K562 (cell line): ENCODE results near the gene SLC6A6. TPM values are rescaled to one million over a fixed set of nuclear protein-coding genes. Genes with fewer than 3 reads are reported as not detected.
A peak's percentile ranks its signal among the peaks of the same experiment; 100 is the strongest.

ENCODE experiments used
- BDP1 ChIP-seq: IDR thresholded peaks from 3 replicates; pipeline ENCODE4 v1.6.1; 2011; ENCODE audit not compliant: insufficient read length, insufficient read depth
- EZH2 ChIP-seq: IDR thresholded peaks from 2 replicates; pipeline ENCODE4 v1.6.1; 2012; ENCODE audit warnings: low read depth, mild to moderate bottlenecking, inconsistent platforms, low read length, borderline replicate concordance
- GABPA ChIP-seq: fragments of 200-800 bp; sonication (Bioruptor generic); conservative IDR thresholded peaks from 2 replicates; pipeline ENCODE4 v1.6.1; 2016; ENCODE audit warnings: low read depth, missing genetic modification characterization, missing compliant biosample characterization
- GTF2F1 ChIP-seq: IDR thresholded peaks from 2 replicates; pipeline ENCODE4 v1.6.1; 2011; ENCODE audit warnings: low read depth, low read length, improper control_type of control experiment
- KLF16 ChIP-seq: IDR thresholded peaks from 2 replicates; pipeline ENCODE4 v1.6.1; 2016; ENCODE audit warnings: antibody characterized with exemption
- LARP7 ChIP-seq: fragments of 450-650 bp; IDR thresholded peaks from 2 replicates; pipeline ENCODE4 v1.6.1; 2016
- NCOA6 ChIP-seq: fragments of 450-650 bp; IDR thresholded peaks from 2 replicates; pipeline ENCODE4 v1.6.1; 2017; ENCODE audit warnings: mild to moderate bottlenecking
- NFATC3 ChIP-seq: fragments of 450-650 bp; IDR thresholded peaks from 2 replicates; pipeline ENCODE4 v1.6.1; 2017; ENCODE audit warnings: mild to moderate bottlenecking
- SAFB2 ChIP-seq: fragments of 200-400 bp; formaldehyde crosslinking; IDR thresholded peaks from 2 replicates; pipeline ENCODE4 v1.6.1; 2018; ENCODE audit warnings: borderline replicate concordance, low read length, low read depth, moderate library complexity; ENCODE audit not compliant: severe bottlenecking
- SAP30 ChIP-seq: fragments of 200-600 bp; sonication (generic); IDR thresholded peaks from 2 replicates; pipeline ENCODE4 v1.6.1; 2012; ENCODE audit warnings: borderline replicate concordance, low read depth, mild to moderate bottlenecking, moderate library complexity, low read length, control low read depth, inconsistent platforms; ENCODE audit not compliant: insufficient read depth, poor library complexity, severe bottlenecking
- SMAD3 ChIP-seq: fragments of 450-650 bp; formaldehyde crosslinking; conservative IDR thresholded peaks from 2 replicates; pipeline ENCODE4 v1.4.0; 2020; ENCODE audit warnings: mild to moderate bottlenecking
- SUPT5H ChIP-seq: fragments of 450-650 bp; IDR thresholded peaks from 2 replicates; pipeline ENCODE4 v1.6.1; 2016
- TFAM ChIP-seq: fragments of 250-450 bp; sonication (Bioruptor Pico); conservative IDR thresholded peaks from 2 replicates; pipeline ENCODE4 v1.5.0; 2021; ENCODE audit warnings: mild to moderate bottlenecking, moderate library complexity
- THRAP3 ChIP-seq: fragments of 450-650 bp; IDR thresholded peaks from 2 replicates; pipeline ENCODE4 v1.6.1; 2016; ENCODE audit warnings: mild to moderate bottlenecking, inconsistent platforms, borderline replicate concordance
- ZNF184 ChIP-seq: sonication (generic); formaldehyde crosslinking; IDR thresholded peaks from 2 replicates; pipeline ENCODE4 v1.5.0; 2020; ENCODE audit warnings: missing genetic modification reagents
- ZNF224 ChIP-seq: sonication (generic); formaldehyde crosslinking; IDR thresholded peaks from 2 replicates; pipeline ENCODE4 v1.8.0; 2022; ENCODE audit warnings: mild to moderate bottlenecking, missing genetic modification reagents
- ZNF263 ChIP-seq: sonication (generic); formaldehyde crosslinking; IDR thresholded peaks from 2 replicates; pipeline ENCODE4 v1.8.0; 2022; ENCODE audit warnings: mild to moderate bottlenecking, missing genetic modification reagents, borderline replicate concordance
- ZNF384 ChIP-seq: IDR thresholded peaks from 2 replicates; pipeline ENCODE4 v1.6.1; 2012; ENCODE audit warnings: low read depth, low read length, improper control_type of control experiment
- ZNF561 ChIP-seq: fragments of 450-650 bp; formaldehyde crosslinking; conservative IDR thresholded peaks from 2 replicates; pipeline ENCODE4 v1.4.0; 2020; ENCODE audit warnings: mild to moderate bottlenecking, moderate library complexity
- polyA plus RNA-seq, 8 experiments: library from polyadenylated mRNA; depleted of rRNA in 4 of 8; stranded (reverse) in 5 of 8; unstranded in 3 of 8; fragments of >200 nt; fragmentation: Nextera tagmentation in 2 of 8; fragmentation: Illumina TruSeq in 1 of 8; extraction: Ambion mirVana in 2 of 8; extraction: Trizol in 1 of 8; gene quantifications; 2 replicates each; pipeline versions ENCODE4 v1.2.1 to v1.2.3, GENCODE V29; 2011 to 2014; ENCODE audit warnings: inconsistent platforms in 1 of 8, missing spikeins in 1 of 8
- total RNA-seq, 7 experiments: library from RNA; depleted of rRNA in 6 of 7; stranded (reverse); fragments of >200 nt in 6 of 7; fragmentation: Illumina TruSeq in 2 of 7; extraction: Trizol in 2 of 7; gene quantifications; 2 replicates each; pipeline versions ENCODE4 v1.2.1 to v1.2.3, GENCODE V29; 2011 to 2021; ENCODE audit warnings: low replicate concordance in 1 of 7
- TF ChIP-seq, protein P1 (sequence below): sonication (generic); IDR thresholded peaks from 2 replicates; pipeline ENCODE4 v1.6.1; 2016
- TF ChIP-seq, protein P2 (sequence below): sonication (generic); formaldehyde crosslinking; IDR thresholded peaks from 2 replicates; pipeline ENCODE4 v1.8.1; 2023; ENCODE audit warnings: mild to moderate bottlenecking, missing genetic modification reagents
- TF ChIP-seq, protein P3 (sequence below): fragments of 450-650 bp; formaldehyde crosslinking; IDR thresholded peaks from 2 replicates; pipeline ENCODE4 v1.4.0; 2020; ENCODE audit warnings: mild to moderate bottlenecking
- TF ChIP-seq, protein P4 (sequence below): sonication (generic); formaldehyde crosslinking; IDR thresholded peaks from 2 replicates; pipeline ENCODE4 v1.8.1; 2023; ENCODE audit warnings: mild to moderate bottlenecking, missing genetic modification reagents, moderate library complexity

SLC6A6 gene
- total and polyA plus RNA-seq, 9 of the 15 experiments (the other 6 are each of a cell fraction or from before 2014, with no cell fraction given): 12.3 to 203 (median 93.2) TPM

DNA sequence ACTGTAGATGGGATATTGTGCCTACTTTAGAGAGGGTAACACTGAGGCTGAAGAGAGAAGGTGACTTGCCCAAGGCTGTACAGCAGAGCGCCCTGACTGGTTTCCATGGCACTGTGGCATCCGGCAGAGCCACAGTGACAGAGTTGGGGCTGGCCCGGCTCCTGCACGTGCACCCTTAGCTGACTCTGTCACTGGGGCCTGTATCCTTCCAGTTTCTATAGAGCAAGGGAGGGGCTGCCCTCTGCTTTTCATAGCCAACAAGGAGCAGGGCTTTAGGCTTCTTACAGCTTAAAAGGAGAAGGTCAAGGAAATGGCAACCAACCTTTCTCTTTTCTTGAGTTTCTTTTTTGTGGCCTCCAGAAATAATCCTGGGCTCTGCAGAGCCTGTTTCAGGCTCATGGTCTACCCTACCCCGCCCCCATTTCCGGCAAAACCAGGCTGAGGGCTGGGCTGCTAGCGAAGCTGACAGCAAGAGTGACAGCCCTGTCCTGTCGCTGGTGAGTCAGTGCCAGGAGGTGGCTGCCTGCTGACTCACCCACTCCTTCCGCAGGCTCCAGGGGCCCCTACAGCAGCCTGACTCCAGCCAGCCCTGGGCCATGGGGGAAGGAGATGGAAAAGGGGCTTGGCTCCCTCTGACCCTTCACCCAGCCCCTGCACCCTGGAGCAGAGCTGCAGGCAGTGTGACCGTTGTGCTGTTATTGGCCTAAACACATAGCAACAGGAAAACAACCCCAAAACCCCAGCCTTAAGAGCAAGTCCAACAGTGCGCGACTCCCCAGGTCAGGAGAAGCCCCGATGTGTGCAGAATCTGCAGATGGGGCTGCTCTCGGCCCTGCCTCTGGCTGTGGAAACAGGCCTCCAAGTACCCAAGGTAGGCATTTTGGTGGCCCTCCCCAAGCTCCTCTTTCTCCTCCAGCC is 29.8 kb downstream of the SLC6A6 start (continued):
- TF ChIP-seq TFAM (CRISPR knock-in tag) (no peak), NFATC3 (no peak), GABPA (tag) (peak; percentile 87), BDP1 (no peak), SAP30 (peak; percentile 65), ZNF224 (CRISPR knock-in tag) (no peak), EZH2 (no peak), KLF16 (peak; percentile 45; the same call in 1 of the 2 replicates), NCOA6 (no peak), LARP7 (no peak), ZNF184 (no peak), GTF2F1 (no peak), SMAD3 (CRISPR knock-in tag) (no peak), ZNF561 (CRISPR knock-in tag) (no peak), SUPT5H (peak; percentile 20; the same call in 1 of the 2 replicates), ZNF384 (no peak), THRAP3 (no peak), ZNF263 (CRISPR knock-in tag) (no peak), SAFB2 (no peak)
- TF ChIP-seq, protein P1, sequence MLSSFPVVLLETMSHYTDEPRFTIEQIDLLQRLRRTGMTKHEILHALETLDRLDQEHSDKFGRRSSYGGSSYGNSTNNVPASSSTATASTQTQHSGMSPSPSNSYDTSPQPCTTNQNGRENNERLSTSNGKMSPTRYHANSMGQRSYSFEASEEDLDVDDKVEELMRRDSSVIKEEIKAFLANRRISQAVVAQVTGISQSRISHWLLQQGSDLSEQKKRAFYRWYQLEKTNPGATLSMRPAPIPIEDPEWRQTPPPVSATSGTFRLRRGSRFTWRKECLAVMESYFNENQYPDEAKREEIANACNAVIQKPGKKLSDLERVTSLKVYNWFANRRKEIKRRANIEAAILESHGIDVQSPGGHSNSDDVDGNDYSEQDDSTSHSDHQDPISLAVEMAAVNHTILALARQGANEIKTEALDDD: peak; percentile 9; the same call in 1 of the 2 replicates
- TF ChIP-seq, protein P2, sequence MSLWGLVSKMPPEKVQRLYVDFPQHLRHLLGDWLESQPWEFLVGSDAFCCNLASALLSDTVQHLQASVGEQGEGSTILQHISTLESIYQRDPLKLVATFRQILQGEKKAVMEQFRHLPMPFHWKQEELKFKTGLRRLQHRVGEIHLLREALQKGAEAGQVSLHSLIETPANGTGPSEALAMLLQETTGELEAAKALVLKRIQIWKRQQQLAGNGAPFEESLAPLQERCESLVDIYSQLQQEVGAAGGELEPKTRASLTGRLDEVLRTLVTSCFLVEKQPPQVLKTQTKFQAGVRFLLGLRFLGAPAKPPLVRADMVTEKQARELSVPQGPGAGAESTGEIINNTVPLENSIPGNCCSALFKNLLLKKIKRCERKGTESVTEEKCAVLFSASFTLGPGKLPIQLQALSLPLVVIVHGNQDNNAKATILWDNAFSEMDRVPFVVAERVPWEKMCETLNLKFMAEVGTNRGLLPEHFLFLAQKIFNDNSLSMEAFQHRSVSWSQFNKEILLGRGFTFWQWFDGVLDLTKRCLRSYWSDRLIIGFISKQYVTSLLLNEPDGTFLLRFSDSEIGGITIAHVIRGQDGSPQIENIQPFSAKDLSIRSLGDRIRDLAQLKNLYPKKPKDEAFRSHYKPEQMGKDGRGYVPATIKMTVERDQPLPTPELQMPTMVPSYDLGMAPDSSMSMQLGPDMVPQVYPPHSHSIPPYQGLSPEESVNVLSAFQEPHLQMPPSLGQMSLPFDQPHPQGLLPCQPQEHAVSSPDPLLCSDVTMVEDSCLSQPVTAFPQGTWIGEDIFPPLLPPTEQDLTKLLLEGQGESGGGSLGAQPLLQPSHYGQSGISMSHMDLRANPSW (CRISPR knock-in tag): no peak
- TF ChIP-seq, protein P3, sequence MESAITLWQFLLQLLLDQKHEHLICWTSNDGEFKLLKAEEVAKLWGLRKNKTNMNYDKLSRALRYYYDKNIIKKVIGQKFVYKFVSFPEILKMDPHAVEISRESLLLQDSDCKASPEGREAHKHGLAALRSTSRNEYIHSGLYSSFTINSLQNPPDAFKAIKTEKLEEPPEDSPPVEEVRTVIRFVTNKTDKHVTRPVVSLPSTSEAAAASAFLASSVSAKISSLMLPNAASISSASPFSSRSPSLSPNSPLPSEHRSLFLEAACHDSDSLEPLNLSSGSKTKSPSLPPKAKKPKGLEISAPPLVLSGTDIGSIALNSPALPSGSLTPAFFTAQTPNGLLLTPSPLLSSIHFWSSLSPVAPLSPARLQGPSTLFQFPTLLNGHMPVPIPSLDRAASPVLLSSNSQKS: no peak
- TF ChIP-seq, protein P4, sequence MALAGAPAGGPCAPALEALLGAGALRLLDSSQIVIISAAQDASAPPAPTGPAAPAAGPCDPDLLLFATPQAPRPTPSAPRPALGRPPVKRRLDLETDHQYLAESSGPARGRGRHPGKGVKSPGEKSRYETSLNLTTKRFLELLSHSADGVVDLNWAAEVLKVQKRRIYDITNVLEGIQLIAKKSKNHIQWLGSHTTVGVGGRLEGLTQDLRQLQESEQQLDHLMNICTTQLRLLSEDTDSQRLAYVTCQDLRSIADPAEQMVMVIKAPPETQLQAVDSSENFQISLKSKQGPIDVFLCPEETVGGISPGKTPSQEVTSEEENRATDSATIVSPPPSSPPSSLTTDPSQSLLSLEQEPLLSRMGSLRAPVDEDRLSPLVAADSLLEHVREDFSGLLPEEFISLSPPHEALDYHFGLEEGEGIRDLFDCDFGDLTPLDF (CRISPR knock-in tag): no peak
